Right atrium auricular region (tissue), 2 donors: ENCODE results near the gene DIAPH1. TPM values are rescaled to one million over a fixed set of nuclear protein-coding genes. Genes with fewer than 3 reads are reported as not detected.

Experiments used
- DNase-seq: peaks from one replicate; pipeline ENCODE4 v3.0.0-alpha.2; 2019; ENCODE audit warnings: low spot score
- H3K27ac ChIP-seq, 2 donors: fragments of 200-600 bp; sonication (generic); 1 replicate in 1 of 2; 2 replicates in 1 of 2; pipeline ENCODE4 v1.5.1; 2016 to 2019
- H3K27me3 ChIP-seq, 2 donors: fragments of 200-600 bp; sonication (generic); one replicate each; pipeline versions ENCODE4 v1.5.1 to v1.6.0; 2017 to 2019
- H3K36me3 ChIP-seq: fragments of 200-600 bp; sonication (generic); one replicate; pipeline ENCODE4 v1.5.1; 2016
- H3K4me1 ChIP-seq, 2 donors: fragments of 200-600 bp; sonication (generic); one replicate each; pipeline versions ENCODE4 v1.5.1 to v1.6.0; 2017 to 2019
- H3K4me3 ChIP-seq, 2 donors: fragments of 200-600 bp; sonication (generic); 1 replicate in 1 of 2; 2 replicates in 1 of 2; pipeline ENCODE4 v1.5.1; 2017 to 2019; ENCODE audit warnings: mild to moderate bottlenecking in 1 of 2, moderate library complexity in 1 of 2
- H3K9me3 ChIP-seq, 2 donors: fragments of 200-600 bp; sonication (generic); one replicate each; pipeline ENCODE4 v1.5.1; 2019
- total RNA-seq, 2 donors: library from RNA; depleted of rRNA; stranded (reverse); fragments of >200 nt; gene quantifications; one replicate each; pipeline ENCODE4 v1.1.0, GENCODE V29; 2016
- TF ChIP-seq, protein P1 (sequence below), 2 donors: fragments of 200-600 bp; sonication (generic); IDR thresholded peaks; one replicate each; pipeline ENCODE4 v1.5.1; 2019; ENCODE audit warnings: antibody characterized with exemption in 2 of 2

The DIAPH1 gene
- total RNA-seq, 2 donors from 2014 or later = 18.7 to 82.7 TPM

DNA sequence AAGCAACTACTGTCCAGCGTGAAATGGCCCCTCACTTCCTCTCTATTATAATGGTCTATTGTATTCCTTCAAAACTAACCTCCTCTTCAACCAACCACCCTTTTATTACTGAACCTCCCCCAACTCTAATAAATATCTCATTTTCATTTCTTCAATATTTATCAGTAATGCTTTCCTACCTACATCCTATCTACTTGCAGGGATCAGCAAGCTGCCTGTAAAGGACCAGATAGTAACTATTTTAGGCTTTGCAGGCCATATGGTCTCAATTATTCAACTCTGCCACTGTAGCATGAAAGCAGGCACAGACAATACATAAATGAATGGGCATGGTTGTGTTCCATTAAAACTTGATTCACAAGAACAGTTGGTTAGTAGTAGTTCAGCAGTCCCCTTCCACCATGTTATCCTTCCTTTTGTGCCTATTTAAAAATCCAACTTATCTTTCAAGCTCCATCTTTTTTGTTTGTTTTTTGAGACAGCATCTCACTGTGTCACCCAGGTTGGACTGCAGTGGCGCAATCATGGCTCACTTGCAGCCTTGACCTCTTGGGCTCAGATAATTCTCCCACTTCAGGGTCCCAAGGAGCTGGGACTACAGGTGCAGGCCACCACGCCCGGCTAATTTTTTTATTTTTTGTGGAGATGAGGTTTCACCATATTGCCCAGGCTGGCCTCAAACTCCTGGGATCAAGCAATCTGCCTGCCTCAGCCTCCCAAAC lies 84.1 kb downstream of the DIAPH1 start:
- H3K36me3 ChIP-seq = peaks cover 17% of the 10 kb centered on the region
- DNase-seq = no peak

DNA sequence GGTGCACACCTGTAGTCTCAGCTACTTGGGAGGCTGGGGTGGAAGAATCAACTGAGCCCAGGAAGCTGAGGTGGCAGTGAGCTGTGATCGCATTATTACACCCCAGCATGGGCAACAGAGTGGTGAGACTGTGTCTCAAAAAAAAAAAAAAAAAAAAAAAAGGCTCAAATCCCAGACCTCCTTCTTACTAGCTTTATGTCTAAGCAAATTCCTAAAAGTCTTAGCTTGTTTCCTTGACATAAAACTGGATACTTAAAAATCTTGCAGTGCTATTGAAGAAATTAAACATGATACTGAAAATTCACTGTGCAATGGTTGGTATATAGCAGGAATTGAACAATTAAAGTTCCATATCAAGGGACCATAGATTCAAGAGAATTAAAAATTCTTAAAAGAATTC lies 84.9 kb downstream of the DIAPH1 start:
- H3K9me3 ChIP-seq = no peaks in the 10 kb centered on the region
- H3K4me3 ChIP-seq = no peak overlapping the region
- H3K27ac ChIP-seq = no peak overlapping the region
- H3K4me1 ChIP-seq = peaks cover 0 to 16% of the 10 kb centered on the region in 2 donors
- DNase-seq = no peak
- TF ChIP-seq, protein P1, sequence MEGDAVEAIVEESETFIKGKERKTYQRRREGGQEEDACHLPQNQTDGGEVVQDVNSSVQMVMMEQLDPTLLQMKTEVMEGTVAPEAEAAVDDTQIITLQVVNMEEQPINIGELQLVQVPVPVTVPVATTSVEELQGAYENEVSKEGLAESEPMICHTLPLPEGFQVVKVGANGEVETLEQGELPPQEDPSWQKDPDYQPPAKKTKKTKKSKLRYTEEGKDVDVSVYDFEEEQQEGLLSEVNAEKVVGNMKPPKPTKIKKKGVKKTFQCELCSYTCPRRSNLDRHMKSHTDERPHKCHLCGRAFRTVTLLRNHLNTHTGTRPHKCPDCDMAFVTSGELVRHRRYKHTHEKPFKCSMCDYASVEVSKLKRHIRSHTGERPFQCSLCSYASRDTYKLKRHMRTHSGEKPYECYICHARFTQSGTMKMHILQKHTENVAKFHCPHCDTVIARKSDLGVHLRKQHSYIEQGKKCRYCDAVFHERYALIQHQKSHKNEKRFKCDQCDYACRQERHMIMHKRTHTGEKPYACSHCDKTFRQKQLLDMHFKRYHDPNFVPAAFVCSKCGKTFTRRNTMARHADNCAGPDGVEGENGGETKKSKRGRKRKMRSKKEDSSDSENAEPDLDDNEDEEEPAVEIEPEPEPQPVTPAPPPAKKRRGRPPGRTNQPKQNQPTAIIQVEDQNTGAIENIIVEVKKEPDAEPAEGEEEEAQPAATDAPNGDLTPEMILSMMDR (IDR thresholded peaks at IDR 0.05) = no peak
- H3K36me3 ChIP-seq = peaks cover 17% of the 10 kb centered on the region
- H3K27me3 ChIP-seq = no peaks in the 10 kb centered on the region

More for the DNA sequence above, 84.1 kb downstream of the DIAPH1 start:
- TF ChIP-seq, protein P1 (IDR thresholded peaks at IDR 0.05) = no peak
- no peaks in the 10 kb centered on the region for H3K9me3 ChIP-seq
- H3K4me1 ChIP-seq = peaks cover 0 to 8% of the 10 kb centered on the region in 2 donors
- no peak overlapping the region for H3K27ac ChIP-seq
- H3K4me3 ChIP-seq = no peak overlapping the region
- H3K27me3 ChIP-seq = no peaks in the 10 kb centered on the region

DNA sequence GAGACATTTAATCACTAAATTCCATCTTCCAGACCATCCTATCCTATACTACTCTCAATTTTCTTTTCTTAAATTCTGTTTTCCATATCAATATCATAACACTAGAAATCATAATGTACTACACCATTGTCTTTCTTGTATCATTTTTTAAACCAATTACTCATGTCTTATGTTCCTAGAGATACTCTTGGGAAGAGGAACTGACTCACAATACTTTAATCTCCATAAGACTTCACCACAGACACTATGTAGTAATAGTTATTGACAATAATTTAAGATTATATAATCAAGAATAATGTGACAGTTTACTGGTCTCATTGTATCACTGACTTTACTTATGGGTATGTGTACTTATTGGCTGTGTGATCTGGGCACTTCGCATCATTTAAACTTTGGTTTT lies 86.1 kb downstream of the DIAPH1 start:
- H3K36me3 ChIP-seq = peaks cover 25% of the 10 kb centered on the region
- no peak overlapping the region for H3K27ac ChIP-seq

DNA sequence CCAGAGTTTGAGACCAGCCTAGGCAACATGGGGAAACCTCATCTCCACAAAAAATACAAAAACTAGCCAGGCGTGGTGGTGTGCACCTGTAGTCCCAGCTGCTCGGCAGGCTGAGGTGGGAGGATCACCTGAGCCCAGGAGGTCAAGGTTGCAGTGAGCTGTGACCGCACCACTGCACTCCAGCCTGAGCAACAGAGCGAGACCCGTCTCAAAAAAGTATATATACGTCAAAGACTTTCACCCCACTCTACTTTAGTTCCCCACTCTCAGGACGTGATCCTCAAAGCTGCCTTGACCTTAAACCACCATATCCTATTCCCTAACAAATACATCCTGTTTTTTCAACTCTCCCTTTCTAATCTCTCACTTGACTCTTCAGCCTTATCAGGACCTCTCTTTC lies 88.9 kb downstream of the DIAPH1 start:
- Histone ChIP-seq H3K36me3 (peaks cover 52% of the 10 kb centered on the region), H3K9me3 (no peaks in the 10 kb centered on the region), H3K27ac (peak overlapping the region; percentile 73 to 77), H3K4me1 (peaks cover 0 to 31% of the 10 kb centered on the region in 2 donors), H3K4me3 (no peak overlapping the region), H3K27me3 (no peaks in the 10 kb centered on the region)
- TF ChIP-seq, protein P1 (IDR thresholded peaks at IDR 0.05) = no peak
- no peak for DNase-seq

More for the DNA sequence above, 86.1 kb downstream of the DIAPH1 start:
- no peak for DNase-seq
- Histone ChIP-seq H3K4me1 (peaks cover 0 to 25% of the 10 kb centered on the region in 2 donors), H3K9me3 (no peaks in the 10 kb centered on the region), H3K4me3 (no peak overlapping the region), H3K27me3 (no peaks in the 10 kb centered on the region)
- TF ChIP-seq, protein P1 (IDR thresholded peaks at IDR 0.05) = no peak

DNA sequence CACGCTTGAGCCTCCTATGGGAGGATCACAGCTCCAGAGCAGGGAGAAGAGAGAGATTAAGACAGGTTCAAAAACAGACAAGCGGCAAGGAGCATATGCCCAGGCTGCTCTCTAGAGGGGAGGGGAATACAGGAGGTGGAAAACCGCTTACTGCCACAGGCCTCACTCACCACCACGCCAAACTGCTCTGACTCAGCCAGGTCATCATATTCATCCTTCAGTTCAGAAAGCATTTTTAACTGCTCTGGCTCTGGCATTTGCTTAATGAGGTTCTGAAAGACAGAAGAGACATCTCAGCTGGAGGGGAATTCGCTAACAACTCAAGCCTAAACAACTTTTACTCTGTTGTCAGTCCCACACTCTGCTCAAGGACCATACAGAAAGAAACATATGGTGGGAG lies 89.8 kb downstream of the DIAPH1 start:
- DNase-seq = no peak
- Histone ChIP-seq H3K36me3 (peaks cover 53% of the 10 kb centered on the region), H3K4me1 (peaks cover 0 to 38% of the 10 kb centered on the region in 2 donors), H3K9me3 (no peaks in the 10 kb centered on the region), H3K27me3 (no peaks in the 10 kb centered on the region), H3K4me3 (no peak overlapping the region), H3K27ac (peak overlapping the region; percentile 73 to 77)
- TF ChIP-seq, protein P1 (IDR thresholded peaks at IDR 0.05) = no peak
